ENCODE results near the gene KLHL17. TPM values are rescaled to one million over a fixed set of nuclear protein-coding genes. Genes with fewer than 3 reads are reported as not detected.

The KLHL17 gene
- total RNA-seq, 1 donor from 2014 or later: 10.6 TPM

DNA sequence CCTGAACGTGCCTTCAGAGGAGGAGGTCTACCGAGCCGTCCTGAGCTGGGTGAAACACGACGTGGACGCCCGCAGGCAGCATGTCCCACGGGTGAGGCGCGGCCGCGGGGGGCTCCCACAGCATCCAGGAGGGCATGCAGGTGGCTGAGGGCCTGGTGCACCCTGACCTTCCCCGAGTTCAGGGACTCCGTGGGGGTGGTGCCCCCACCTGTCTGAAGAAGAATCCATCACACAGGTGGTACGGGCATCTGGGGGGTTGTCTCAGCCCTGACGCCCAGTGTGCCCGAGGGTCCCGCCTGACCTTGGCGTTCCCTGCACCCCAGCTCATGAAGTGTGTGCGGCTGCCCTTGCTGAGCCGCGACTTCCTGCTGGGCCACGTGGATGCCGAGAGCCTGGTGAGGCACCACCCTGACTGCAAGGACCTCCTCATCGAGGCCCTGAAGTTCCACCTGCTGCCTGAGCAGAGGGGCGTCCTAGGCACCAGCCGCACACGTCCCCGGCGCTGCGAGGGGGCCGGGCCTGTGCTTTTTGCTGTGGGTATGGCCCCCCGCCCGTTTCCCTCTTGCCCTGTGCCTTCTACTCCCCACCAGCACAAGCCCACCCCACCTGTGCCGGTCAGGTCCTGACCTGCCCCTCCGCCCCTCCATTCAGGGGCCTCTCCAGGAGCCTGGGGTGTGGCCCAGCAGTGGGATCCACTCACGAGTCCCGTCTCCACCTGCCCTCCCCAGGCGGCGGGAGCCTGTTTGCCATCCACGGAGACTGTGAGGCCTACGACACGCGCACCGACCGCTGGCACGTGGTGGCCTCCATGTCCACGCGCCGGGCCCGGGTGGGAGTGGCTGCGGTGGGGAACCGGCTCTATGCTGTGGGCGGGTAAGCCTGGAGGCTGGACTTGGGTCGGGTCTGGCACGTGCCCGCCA, 2.3 kb downstream of the KLHL17 start:
- intact Hi-C loops (cut with DNase I): no loop called here
- ATAC-seq (no peak), DNase-seq (ENCODE audit: low spot score) (no peak)

DNA sequence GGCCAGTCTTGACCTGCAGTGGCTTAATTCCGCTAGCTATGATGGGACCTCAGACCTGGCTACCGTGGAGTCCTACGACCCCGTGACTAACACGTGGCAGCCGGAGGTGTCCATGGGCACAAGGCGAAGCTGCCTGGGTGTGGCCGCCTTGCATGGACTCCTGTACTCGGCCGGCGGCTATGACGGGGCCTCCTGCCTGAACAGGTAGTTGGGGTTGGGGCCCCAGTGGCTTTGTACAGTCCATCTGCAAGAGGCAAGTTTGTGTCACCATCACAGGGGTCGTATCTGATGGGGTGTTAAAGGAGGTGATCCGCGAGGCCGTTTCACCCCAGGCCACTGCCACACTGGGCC, 2.9 kb downstream of the KLHL17 start:
- DNase-seq (ENCODE audit: low spot score): no peak
- intact Hi-C loops (cut with DNase I): no loop called here
- no peak for ATAC-seq

DNA sequence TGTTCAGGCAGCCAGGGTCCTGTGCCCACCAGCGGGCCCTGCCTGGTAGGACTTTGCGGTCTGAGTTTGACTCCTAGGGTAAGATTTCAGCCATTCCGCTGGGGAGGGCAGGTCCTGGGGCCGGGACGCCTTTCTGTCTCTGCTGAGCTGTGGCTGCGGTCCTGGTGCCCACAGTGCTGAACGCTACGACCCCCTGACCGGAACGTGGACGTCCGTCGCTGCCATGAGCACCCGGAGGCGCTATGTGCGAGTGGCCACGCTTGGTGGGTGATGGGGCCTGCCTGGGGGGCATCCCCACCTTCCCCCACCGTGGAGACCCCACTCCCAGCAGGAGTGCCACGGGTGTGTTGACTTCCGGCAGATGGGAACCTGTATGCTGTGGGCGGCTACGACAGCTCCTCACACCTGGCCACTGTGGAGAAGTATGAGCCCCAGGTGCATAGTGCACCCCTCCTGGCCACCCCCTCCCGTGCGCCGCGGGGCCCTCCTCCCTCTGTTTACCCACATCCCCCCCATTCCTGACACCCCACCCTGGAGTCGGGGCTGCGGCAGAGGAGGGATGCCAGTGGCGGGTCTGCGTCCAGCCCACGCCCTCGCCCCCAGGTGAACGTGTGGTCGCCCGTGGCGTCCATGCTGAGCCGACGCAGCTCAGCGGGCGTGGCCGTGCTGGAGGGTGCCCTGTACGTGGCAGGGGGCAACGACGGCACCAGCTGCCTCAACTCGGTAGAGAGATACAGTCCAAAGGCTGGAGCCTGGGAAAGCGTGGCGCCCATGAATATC, 3.6 kb downstream of the KLHL17 start:
- intact Hi-C loops (cut with DNase I): no loop called here
- ATAC-seq (no peak), DNase-seq (ENCODE audit: low spot score) (no peak)

DNA sequence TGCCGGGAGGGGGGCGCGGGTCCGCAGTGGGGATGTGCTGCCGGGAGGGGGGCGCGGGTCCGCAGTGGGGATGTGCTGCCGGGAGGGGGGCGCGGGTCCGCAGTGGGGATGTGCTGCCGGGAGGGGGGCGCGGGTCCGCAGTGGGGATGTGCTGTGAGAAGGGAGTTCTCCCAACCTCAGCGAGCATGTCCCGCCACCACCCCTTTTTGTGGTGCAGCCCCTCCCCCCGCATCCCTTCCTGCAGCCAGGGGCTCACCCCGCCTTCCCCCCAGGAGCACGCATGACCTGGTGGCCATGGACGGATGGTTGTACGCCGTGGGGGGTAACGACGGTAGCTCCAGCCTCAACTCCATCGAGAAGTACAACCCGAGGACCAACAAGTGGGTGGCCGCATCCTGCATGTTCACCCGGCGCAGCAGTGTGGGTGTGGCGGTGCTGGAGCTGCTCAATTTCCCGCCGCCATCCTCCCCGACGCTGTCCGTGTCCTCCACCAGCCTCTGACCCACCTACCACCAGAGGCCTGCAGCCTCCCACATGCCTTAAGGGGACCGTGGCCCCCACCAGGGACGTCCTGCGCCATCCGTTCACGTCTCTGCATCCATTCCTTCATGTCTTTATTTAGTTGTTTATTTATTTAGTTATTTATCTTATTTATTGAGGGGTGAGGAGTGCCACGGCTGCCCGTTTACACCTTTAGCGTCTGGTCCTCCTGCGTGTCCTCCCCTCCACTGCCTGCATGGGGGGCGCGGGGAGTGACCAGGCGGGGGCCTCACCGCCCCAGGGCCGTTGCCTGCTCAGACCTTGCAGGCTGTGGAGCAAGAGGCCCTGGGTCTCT, 4.5 kb downstream of the KLHL17 start:
- ATAC-seq (no peak), DNase-seq (ENCODE audit: low spot score) (no peak)
- intact Hi-C loops (cut with DNase I): no loop called here

DNA sequence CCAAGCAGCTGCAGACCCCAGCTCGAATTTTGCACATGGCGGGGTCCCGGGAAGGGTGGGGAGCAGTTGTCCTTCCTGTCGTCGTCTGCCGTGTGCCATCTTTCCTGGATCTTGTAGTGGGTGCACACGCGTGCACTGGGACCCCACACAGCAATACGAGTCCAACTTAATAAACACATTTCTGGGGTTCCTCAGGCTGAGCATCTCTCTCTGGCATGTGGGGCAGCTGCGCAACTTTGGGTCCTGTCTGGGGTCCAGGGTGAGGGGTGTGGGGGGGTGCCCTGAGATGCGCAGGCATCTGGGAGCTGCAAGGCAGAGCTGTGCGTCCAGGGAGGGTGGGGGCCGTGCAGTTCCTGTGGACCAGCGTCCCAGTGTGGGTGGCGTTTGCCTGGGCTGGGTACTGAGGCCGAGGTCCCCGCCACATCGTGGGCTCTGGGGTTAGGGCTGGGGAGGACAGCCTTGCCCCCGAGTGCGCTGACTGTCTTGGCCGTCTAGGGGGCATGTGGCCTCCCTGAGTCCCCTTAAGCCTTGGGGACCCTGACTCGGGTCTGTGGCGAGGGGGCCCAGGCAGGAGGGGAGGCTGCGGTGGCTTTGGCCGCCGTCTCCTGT, 5.2 kb downstream of the KLHL17 start:
- DNase-seq (ENCODE audit: low spot score): no peak
- no peak for ATAC-seq
- intact Hi-C loops (cut with DNase I): no loop called here

DNA sequence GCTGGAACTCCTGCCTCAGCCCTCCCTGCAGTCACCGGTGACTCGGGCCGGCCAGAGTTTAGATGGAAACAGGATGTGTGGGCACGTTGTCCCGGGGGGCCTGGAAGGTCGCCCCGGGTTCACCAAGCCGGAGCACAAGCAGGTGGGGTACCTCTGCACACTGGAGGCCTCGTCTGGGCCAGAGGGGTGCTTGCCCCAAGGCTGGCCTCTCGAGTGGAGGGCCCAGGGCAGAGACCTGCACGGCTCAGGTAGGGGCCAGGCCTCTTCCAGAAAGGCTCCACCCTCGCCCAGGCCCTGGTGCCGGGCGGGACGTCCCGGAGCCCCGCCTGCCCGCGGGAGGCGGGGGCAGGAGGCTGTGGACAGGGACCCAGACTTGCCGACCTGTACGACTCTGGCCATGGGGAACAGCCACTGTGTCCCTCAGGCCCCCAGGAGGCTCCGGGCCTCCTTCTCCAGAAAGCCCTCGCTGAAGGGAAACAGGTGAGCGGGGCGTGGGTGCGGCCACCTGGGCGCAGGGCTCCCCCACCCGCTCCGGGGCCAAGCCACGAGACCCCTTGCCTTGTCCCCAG, 5.8 kb downstream of the KLHL17 start, which contains the start of gene PLEKHN1:
Gene PLEKHN1 (plus strand): TSS at position 348 of the 569 bp plus-strand sequence. CDS start 50 bp downstream, at position 398.
- DNase-seq (ENCODE audit: low spot score) (no peak), ATAC-seq (no peak)
- intact Hi-C loops (cut with DNase I): no loop called here

DNA sequence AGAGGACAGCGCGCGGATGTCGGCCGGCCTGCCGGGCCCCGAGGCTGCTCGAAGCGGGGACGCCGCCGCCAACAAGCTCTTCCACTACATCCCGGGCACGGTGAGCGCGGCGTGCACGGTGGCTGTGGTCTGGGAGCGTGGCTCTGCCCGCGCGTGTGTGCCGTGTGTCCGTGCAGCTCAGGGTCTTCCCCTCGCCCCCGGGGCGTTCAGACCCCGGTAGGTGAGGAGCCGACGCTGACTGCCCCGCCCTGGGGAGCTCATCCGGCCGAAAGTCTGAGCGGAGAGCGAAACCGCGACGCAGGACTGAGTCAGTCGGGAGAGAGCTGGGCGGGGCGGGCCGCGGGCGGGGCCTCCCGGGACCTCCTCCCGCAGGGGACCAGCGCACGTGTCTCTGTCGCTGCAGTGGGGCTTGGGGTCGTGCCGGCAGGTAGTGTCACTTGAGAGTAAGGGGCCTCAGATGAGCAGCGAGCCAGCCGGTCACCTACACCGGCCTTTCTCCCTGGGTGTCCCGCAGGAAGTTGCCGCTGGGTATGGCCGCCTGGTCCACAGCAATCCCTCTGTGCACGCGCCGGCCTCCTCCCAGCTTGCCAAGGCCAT, 6.4 kb downstream of the KLHL17 start:
- ATAC-seq (peak; percentile 59), DNase-seq (ENCODE audit: low spot score) (no peak)

DNA sequence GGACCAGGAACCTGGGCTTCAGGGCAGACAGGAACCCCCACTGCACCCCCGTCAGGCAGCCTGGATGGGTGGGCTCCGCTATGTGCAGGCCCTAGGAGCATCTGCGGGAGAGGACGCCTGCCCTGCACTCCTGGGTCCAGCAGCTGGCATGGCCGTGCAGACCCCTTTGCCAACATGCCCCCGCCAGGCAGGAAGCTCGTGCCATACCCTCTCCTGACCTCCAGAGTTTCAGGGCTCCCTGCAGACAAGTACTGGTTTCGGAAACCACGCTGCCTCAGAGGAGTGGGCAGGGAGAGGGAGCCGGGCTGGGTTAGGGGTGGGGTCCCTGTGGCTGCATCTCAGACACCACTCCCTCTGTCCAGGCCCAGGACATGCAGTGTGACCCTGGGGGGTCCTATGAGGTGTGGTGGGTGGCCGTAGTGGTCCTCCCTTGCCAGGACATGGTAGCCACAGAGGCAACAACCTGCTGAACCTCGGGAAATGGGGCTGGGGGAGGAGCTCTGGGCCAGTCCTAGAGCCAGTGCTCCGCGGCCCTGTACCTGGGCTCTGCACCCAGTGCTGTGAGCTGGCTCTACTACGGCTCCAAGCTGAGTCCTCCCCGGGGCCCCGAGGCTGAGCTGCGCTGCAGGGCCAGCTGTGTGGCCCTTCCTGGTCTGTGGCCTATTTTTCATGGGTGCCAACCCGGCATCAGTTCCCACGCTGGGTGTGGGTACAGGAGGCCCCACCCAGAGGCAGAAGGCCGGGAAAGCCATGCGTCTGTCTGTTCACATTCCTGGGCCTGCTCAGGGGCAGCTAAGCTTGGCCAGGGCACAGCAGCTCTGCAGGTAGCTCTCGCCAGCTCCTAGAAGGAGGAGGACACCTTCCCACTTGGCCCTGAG, 7.3 kb downstream of the KLHL17 start:
- intact Hi-C loops (cut with DNase I): no loop called here
- no peak for DNase-seq (ENCODE audit: low spot score)
- no peak for ATAC-seq

More for the DNA sequence above, 6.4 kb downstream of the KLHL17 start:
- intact Hi-C loops (cut with DNase I): no loop called here

DNA sequence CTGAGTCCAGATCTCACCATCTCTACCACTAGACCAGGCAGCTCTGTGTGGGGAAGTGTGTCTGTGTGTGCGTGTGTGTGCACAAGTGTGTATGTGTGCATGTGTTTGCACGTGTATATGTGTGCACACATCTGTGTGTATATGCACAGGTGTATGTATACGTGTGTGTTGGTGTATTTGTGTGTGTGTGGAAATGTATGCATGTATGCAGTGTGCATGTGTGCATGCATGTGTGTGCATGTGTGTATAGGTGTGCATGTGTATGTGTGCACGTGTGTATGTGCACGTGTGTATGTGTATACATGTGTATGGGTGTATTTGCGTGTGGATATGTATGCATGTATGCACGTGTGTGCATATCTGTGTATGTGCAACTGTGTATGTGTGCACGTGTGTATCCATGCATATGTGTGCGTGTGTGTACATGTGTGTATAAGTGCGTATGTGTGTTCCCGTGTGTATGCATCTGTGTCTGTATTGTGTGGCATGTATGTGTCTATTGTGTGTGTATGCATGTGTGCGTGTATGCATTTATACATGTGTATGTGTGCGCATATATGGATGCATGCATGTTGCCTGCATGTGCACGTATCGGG, 9.0 kb downstream of the KLHL17 start:
- DNase-seq (ENCODE audit: low spot score) (no peak), ATAC-seq (no peak)
- intact Hi-C loops (cut with DNase I): no loop called here

DNA sequence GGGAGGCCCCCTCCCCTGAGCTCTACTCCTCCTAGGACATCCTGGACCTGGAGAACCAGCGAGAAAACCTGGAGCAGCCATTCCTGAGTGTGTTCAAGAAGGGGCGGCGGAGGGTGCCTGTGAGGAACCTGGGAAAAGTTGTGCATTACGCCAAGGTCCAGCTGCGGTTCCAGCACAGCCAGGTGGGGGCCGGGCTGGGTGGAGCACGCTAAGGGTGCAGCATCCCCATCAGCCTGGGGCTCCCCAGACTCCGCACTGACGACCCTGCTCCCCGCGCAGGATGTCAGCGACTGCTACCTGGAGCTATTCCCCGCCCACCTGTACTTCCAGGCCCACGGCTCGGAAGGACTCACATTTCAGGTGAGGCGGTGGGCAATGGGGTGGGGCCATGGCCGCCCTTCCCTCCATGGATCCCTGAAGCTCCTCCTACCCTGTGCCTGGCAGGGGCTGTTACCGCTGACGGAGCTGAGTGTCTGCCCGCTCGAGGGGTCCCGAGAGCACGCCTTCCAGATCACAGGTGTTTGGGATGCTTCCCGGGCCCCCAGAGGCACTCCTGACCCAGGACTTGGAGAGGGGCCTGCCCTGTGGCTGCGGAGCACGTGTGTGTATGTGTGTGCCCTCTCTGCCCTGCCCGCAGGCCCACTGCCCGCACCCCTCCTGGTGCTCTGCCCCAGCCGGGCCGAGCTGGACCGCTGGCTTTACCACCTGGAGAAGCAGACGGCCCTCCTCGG, 10.0 kb downstream of the KLHL17 start:
- intact Hi-C loops (cut with DNase I): no loop called here
- ATAC-seq (no peak), DNase-seq (ENCODE audit: low spot score) (no peak)

DNA sequence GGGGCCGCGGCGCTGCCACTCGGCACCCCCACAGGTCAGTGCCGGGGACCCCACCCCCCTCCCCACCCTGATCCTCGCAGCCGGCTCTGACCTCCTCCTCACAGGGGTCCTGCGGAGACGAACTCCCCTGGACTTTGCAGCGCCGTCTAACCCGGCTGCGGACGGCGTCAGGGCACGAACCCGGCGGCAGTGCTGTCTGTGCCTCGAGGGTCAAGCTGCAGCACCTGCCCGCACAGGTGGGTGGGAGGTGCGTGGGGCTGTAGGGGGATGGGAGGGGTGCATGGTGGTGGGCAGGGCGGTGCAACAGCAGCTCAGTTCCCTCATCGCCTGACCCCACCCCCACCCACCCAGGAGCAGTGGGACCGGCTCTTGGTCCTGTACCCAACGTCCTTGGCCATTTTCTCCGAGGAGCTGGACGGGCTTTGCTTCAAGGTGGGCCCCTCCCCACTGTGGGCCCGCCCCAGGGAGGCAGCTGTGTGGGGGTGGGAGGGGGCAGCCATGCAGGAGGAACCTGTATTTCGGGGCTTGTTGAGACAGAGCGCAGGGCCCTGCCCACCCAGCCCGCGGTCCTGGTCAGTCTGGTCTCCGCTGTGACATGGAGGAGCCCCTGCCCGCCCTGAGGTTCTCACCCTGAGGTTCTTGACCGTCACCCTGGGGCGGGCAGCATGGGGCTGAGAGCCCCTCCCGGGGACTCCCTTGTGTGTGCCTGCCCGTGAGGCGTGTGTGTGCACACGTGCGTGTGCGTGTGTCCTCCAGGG, 10.8 kb downstream of the KLHL17 start:
- no peak for DNase-seq (ENCODE audit: low spot score)
- no peak for ATAC-seq
- intact Hi-C loops (cut with DNase I): no loop called here

DNA sequence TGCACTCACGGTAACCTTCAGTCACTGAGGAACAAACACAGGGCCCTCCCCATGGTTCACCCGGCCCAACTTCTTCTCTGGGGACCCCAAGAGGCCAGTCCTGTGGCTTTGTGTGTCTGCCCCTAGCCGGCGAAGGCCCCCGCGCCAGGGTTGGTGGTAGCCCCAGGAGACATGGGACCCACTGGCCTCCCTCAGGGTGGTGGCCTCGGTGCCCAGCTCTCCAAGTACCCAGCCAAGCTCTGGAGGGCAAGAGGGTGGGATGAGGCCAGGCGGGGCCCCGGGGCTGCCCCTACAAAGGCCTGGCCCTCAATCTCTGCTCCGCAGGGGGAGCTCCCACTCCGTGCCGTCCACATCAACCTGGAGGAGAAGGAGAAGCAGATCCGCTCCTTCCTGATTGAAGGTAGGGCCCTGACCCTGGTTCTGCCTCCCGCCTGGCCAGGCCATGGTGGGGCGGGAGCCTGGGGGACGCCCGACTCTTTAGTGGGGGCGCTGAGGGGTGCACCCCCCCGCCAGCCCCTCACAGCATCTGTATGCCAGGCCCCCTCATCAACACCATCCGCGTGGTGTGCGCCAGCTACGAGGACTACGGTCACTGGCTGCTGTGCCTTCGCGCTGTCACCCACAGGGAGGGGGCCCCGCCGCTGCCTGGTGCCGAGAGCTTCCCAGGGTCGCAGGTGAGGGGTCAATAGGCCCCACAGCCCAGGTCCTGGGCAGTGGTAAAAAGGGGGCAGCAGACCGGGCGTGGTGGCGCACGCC, 11.5 kb downstream of the KLHL17 start:
- intact Hi-C loops (cut with DNase I): no loop called here
- no peak for ATAC-seq
- DNase-seq (ENCODE audit: low spot score): no peak

DNA sequence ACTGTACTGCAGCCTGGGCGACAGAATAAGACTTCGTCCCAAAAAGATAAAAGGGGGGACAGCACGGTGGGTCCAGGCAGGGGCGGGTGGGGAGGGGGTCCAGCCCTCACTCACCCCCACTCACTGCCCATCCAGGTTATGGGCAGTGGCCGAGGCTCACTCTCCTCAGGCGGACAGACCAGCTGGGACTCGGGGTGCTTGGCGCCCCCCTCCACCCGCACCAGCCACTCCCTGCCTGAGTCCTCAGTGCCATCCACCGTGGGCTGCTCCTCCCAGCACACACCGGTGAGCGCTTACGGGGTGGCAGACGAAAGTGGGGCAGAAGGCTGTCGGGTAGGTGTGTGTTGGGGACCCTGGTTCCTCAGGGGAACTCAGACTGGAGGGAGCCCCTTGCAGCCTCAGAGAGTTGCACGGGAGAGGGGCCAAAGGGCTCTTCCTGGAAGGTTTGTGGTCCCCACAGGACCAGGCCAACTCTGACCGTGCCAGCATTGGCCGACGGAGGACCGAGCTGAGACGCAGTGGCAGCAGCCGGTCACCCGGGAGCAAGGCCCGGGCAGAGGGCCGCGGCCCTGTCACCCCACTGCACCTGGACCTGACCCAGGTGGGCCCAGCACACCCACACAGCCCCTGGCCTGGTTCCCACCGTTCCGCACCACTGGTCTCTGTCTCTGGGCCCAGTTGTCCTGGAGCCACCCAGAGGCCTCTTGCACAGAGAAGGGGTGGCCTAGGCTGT, 12.5 kb downstream of the KLHL17 start:
- intact Hi-C loops (cut with DNase I): no loop called here
- ATAC-seq: no peak
- DNase-seq (ENCODE audit: low spot score): no peak

Data from sciatic nerve (tissue), 2 donors.